HFFc6 (cell line): ENCODE results near the gene OR10A6. TPM values are rescaled to one million over a fixed set of nuclear protein-coding genes. Genes with fewer than 3 reads are reported as not detected.

Experiments used
- DNase-seq: peaks from one replicate; pipeline ENCODE4 v3.0.0-alpha.2; 2018
- H3K27ac Mint-ChIP-seq: 2 replicates; pipeline ENCODE4 v1.8.0; 2020; ENCODE audit warnings: mild to moderate bottlenecking, mixed read lengths
- H3K27me3 Mint-ChIP-seq: 2 replicates; pipeline ENCODE4 v1.8.0; 2021; ENCODE audit warnings: mild to moderate bottlenecking, moderate library complexity, mixed read lengths; ENCODE audit not compliant: insufficient read depth
- H3K36me3 Mint-ChIP-seq: 2 replicates; pipeline ENCODE4 v1.8.0; 2021; ENCODE audit warnings: low read depth, mixed read lengths
- H3K4me1 Mint-ChIP-seq: 2 replicates; pipeline ENCODE4 v1.8.0; 2020; ENCODE audit warnings: low read depth, mixed read lengths
- H3K4me3 Mint-ChIP-seq: 2 replicates; pipeline ENCODE4 v1.8.0; 2020; ENCODE audit warnings: mild to moderate bottlenecking, moderate library complexity, mixed read lengths
- H3K9me3 Mint-ChIP-seq: 2 replicates; pipeline ENCODE4 v1.8.0; 2020; ENCODE audit warnings: mild to moderate bottlenecking, mixed read lengths
- CTCF ChIP-seq: fragments of 200-600 bp; sonication (generic); IDR thresholded peaks from 2 replicates; pipeline ENCODE4 v1.5.0; 2021; ENCODE audit warnings: antibody characterized with exemption, mild to moderate bottlenecking
- long read RNA-seq: library from polyadenylated mRNA; unstranded; transcript quantifications from one replicate; pipeline ENCODE4 v2.0.0, GENCODE V29; 2019
- total RNA-seq, 6 experiments: library from RNA; stranded (reverse); fragmentation: NEBNext Ultra II Directional; extraction: Animal tissue kit (Norgen Biotek cat#: 25700); gene quantifications; 2 replicates in 1 of 6; 3 replicates in 5 of 6; pipeline ENCODE4 v1.2.3, GENCODE V29; 2021

The OR10A6 gene
- total RNA-seq, result under 1 TPM in 5 of 6 experiments, not detected in 1; 0.05 to 0.28 (median 0.14) TPM
- long read RNA-seq, result 0 reads

GRCh38 chr11:7931168-7931567 is at the start of gene OR10A6:
TSS of gene OR10A6 (minus strand) at chr11:7931268. CDS start at chr11:7928662, 2,606 bp downstream.
- no peak within 1 kb of the TSS for H3K27ac Mint-ChIP-seq
- H3K9me3 Mint-ChIP-seq, result peaks cover 4% of the 10 kb centered on the region; the same call in 1 of the 2 replicates
- DNase-seq, result no peak

GRCh38 chr11:7977232-7977917 is 46.3 kb upstream of the OR10A6 start:
- Mint-ChIP-seq H3K4me3 (peak overlapping the region; percentile 67), H3K4me1 (peaks cover 66% of the 10 kb centered on the region), H3K9me3 (no peaks in the 10 kb centered on the region), H3K36me3 (peaks cover 6% of the 10 kb centered on the region; the same call in 1 of the 2 replicates), H3K27ac (peak overlapping the region; percentile 78), H3K27me3 (peaks cover 1% of the 10 kb centered on the region; the same call in 1 of the 2 replicates)
- peak; percentile 87 for DNase-seq
- TF ChIP-seq CTCF, result no peak

More at GRCh38 chr11:7931168-7931567, at the start of gene OR10A6:
- no peak for TF ChIP-seq CTCF
- H3K36me3 Mint-ChIP-seq, result peaks cover 2% of the 10 kb centered on the region; the same call in 1 of the 2 replicates
- H3K27me3 Mint-ChIP-seq, result peaks cover 5% of the 10 kb centered on the region
- H3K4me3 Mint-ChIP-seq, result no peak within 1 kb of the TSS
- no peaks in the 10 kb centered on the region for H3K4me1 Mint-ChIP-seq

- Mint-ChIP-seq H3K36me3 (peaks cover 10% of the 10 kb centered on the region; the same call in 1 of the 2 replicates), H3K4me1 (peaks cover 72% of the 10 kb centered on the region), H3K9me3 (no peaks in the 10 kb centered on the region), H3K27me3 (peaks cover 1% of the 10 kb centered on the region; the same call in 1 of the 2 replicates), H3K4me3 (no peak overlapping the region; the same call in 1 of the 2 replicates), H3K27ac (peak overlapping the region; percentile 82)
- no peak for TF ChIP-seq CTCF
- DNase-seq, result no peak
Measured at GRCh38 chr11:7974668-7975067, 43.6 kb upstream of the OR10A6 start.

- peak overlapping the region; percentile 4; the same call in 1 of the 2 replicates for H3K27ac Mint-ChIP-seq
- no peak overlapping the region for H3K4me3 Mint-ChIP-seq
- no peak for TF ChIP-seq CTCF
- peaks cover 10% of the 10 kb centered on the region; the same call in 1 of the 2 replicates for H3K36me3 Mint-ChIP-seq
- DNase-seq, result no peak
- peaks cover 81% of the 10 kb centered on the region for H3K4me1 Mint-ChIP-seq
- H3K9me3 Mint-ChIP-seq, result no peaks in the 10 kb centered on the region
- H3K27me3 Mint-ChIP-seq, result peaks cover 1% of the 10 kb centered on the region; the same call in 1 of the 2 replicates
Measured at GRCh38 chr11:7973011-7973410, 41.9 kb upstream of the OR10A6 start.

- no peak for TF ChIP-seq CTCF
- Mint-ChIP-seq H3K9me3 (no peaks in the 10 kb centered on the region), H3K27me3 (no peaks in the 10 kb centered on the region), H3K27ac (peak overlapping the region; percentile 35; the same call in 1 of the 2 replicates), H3K4me3 (no peak overlapping the region), H3K36me3 (peaks cover 10% of the 10 kb centered on the region; the same call in 1 of the 2 replicates), H3K4me1 (peaks cover 81% of the 10 kb centered on the region)
- no peak for DNase-seq
Measured at GRCh38 chr11:7971846-7972245, 40.8 kb upstream of the OR10A6 start.
